GM19397 (cell line): ENCODE measurements around the gene GALNT11.

Experiments
- ATAC-seq: cut with Tn5 transposase; IDR thresholded peaks from one replicate; pipeline ENCODE4 v1.9.1; 2021; ENCODE audit warnings: mild to moderate bottlenecking, moderate library complexity; ENCODE audit not compliant: unreplicated experiment

Gene GALNT11

DNA sequence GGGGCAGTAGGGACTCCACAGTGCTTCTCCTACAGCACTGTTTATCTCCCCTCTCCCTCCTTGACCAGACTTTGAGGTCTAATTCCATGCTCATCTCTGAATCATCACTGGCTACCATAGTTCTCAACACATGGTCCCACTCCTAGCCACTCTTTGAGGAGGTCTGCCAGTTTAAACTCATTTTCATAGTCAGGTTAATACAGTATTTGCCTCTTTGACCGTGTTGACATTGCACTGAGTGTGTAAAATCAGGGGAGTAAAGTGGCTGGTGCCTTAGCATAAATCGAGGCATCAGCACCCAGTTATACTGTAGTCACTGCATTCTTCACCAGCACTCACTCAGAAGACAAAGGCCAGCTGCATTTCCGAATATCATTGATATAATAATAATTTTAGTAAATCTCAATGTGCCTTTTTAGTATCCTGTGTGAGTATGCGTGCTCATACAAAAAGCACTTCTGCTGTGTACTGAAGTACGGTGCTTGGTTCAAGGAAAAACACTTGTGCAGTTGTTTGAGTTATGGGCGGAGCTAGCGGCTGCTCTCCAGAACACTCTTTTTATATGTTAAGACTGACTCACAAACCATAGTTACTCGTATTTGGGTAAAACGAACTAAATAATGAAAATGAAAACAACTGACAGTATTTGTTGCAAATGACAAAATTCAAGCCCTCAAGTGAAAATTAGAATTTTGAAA, 89.7 kb downstream of the GALNT11 start:
- no peak for ATAC-seq

DNA sequence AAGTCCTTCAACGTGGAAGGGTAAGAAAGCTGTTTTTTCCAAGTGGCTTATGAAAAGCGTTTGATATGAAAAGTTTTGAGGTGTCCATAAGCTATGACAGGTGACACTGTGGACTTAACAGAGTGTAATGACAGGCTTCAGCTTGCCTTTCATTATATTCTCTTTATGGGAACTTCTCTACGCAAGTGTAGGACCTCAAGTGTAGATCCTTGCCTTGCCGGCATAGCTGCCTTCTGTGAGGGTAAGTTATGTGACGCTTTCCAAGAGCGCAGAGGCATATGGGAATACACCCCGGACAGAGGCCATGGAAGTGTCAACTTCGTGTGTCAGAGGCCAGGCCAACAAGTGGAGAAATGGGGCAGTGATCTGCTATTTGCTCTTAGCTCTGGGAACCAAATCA, 91.9 kb downstream of the GALNT11 start:
- no peak for ATAC-seq

DNA sequence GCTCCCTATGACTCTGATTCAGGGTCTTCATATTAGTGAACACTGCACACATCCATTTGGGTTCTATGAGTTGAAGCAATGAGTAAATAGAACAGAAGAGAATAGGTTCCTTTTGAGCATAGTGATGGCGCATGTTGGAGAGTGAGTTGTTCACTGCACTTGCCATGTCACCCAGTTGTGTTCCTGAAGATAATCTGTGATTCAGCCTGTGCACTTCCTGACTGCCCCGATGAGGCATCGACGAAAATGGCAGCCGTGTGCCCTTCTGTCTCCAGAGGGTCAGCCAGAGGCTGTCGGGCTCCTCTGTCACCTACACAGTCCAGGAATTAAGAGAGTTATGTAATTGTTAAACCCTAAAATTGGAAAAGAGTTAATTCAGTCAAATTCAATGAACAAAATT, 94.7 kb downstream of the GALNT11 start:
- no peak for ATAC-seq

DNA sequence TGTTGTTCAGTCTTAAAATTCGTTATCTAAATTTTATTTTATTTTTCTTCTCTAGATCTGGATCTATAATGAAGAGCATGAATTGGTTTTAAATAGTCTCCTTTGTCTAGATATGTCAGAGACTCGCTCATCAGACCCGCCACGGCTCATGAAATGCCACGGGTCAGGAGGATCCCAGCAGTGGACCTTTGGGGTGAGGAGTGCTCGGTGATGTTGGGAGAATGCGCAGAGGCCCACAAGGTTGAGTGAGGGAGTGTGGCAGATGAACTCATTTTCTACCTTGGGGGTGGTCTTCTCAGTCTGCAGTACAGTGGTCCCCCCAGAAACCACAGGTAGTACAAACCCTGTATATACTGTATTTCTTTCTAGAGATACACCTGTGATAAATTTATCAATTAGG, 95.3 kb downstream of the GALNT11 start:
- no peak for ATAC-seq

DNA sequence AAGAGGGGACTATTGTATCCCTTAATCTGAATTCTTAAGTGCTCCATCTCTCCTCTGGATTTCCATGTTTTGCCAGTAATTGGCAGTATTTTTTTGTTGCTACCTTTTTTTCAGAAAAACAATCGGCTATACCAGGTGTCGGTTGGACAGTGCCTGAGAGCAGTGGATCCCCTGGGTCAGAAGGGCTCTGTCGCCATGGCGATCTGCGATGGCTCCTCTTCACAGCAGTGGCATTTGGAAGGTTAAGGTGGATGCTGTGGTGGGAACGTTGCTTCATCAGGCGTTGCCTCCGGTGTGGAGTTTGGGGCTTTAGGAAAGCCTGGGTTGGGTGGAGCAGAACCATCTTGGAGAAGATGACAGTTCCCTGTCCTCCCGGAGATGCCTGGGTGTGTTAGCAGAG, 96.0 kb downstream of the GALNT11 start:
- no peak for ATAC-seq

DNA sequence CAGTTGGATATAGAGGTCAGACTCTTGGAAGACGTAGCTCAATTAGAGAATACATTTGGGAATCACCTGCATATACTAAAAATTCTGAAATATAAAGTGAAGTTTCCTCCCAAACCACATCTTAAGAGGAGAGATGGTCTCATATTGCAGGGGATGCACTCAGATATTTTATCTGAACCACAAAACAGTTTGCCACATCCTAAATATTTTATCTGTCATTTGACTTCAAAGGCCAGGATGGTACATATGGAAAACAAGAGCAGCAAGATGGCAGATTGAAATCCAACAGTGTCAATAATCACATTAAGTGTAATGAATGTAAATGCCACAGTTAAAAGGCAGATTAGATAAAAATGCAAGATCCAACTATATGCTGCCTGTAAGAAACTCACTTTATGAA, 97.1 kb downstream of the GALNT11 start:
- no peak for ATAC-seq

DNA sequence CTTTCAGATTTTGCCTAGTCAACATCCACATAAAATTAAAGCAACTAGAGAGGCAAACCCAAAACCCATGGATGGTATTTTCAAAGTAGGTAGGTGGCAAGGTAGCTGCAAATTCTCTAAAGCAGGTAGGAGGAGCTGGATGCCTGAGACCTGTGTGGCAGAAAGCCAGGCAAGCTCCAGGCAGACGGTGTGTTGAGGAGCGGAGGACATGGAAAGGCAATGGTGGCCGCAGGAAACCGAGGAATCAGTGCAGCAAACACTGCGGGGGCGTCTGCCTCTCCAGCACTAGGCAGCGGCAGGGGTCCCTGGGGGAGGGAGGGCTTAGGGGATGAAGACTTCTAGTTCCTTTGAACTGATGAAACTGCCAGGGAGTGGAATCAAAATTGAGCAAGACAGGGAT, 101.3 kb downstream of the GALNT11 start:
- ATAC-seq: no peak

DNA sequence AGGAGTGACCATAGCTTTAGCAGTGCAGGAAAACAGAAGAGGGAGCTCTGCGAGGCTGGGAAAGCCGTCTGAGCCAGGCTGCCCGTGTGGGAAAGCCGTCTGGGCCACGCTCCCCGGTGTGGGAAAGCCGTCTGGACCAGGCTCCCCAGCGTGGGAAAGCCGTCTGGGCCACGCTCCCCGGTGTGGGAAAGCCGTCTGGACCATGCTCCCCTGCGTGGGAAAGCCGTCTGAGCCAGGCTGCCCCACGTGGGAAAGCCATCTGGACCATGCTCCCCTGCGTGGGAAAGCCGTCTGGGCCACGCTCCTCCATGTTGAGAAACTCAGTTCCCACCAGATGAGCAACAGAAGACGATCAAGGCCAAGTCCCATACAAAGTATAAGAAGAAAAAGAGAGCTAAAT, 101.8 kb downstream of the GALNT11 start:
- ATAC-seq: no peak

DNA sequence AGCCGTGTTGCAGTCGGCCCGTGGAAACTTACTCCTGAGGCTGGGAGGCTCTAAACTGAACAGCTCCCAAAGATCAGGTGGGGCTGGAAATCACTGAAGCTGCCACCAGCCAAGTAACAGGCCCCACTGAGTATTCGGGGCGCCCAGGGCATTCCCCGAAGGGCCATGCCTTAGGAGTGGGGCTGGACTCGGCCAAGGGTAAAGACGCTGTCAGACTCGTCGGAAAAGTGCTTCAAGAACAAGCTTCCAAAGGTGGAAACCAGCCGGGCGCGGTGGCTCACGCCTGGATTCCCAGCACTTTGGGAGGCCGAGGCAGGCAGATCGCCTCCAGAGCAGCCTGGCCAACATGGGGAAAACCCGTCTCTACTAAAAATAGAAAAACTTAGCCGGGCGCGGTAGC, 102.8 kb downstream of the GALNT11 start:
- no peak for ATAC-seq

DNA sequence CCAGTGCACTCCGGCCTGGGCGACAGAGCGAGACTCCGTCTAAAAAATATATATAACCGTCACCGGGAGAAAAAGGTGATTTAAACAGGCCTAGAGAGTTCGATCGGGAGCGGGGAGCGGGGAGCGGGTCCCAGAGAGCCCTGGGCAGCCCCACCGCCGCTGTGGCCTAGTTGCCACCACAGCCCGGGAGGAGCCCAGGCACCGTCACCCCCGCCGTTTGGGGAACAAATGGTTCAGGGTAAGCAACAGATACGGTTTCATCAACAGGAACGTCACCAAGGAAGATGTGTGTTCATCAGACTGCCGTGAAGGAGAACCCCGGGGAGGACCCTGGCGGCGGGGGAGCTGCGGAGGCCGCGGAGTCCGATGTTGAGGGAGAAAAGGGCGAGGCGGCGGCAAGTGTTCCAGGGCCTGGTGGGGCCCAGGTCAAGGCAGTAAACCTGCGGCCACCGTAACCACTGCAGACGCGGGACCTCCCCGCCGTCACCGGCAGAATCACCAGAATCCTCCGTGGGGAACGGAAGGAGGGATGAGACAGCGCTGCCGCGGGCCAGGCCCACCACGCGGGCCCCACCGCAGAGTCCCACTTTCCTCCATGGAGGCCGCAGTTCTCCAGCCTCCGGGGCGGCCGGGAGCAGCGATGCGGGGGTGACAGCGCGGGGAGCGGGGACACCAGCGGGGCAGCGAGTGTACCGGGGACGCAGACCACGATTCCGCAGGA, 103.4 kb downstream of the GALNT11 start:
- ATAC-seq: no peak

DNA sequence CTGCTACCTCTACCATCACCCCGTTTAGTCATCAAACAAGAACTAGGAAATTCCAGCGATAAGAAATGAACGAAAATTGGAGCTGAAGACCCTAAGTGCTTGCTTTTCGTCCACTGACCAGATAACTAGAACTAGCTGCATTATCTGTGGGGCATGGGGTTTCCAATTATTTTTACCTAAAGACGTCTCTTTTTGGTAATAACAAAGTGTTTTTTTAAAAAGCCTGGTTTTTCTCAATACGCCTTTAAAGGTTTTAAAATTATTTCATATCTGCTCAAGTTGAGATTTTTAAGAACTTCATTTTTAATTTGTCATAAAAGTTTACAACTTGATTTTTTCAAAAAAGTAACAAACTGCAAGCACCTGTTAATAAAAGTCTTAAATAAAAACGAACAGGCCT, 104.2 kb downstream of the GALNT11 start:
- no peak for ATAC-seq

DNA sequence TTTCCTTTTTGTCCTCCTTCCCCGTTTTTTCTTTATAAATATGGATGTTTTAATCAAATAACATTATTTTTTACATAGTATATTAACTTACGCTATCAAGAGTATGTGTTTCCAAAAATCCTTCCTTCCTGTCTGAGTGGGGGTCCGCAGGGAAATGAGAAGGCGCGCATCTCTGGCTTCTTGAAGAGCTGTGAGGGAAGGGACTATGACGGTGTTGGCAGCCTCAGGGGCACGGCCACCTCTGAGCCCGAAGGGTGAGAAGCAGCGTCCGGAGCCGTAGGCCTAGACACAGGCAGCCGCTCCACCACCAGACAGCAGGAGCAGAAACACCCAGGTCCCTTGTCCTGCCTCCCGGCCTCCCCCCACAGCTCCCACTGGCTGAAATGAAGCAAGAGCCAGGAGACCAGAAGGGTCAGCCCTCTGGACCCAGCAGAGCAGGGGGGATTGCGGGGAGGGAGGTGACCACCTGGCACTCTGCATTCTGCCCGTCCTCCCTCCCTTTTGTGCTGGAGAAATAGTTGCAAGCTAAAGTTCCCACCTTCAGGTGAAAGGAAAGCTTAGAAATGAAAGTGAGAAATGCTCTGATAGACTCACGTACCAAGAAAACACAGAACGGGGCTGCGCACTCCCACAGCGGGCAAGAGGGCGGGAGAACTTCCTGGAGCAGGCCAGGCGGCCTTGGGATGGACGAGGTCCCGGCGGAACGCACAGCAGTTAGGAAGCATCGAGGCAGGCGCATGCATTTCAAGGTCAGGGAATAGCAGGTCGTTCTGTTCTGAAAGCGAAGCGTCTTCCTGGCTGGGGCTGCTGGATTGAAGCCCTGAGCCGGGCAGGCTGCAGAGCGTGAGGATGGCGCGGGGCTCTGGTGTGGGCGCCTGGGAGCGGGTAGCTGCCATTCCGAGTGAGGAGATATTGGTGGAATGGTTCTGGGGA, 105.5 kb downstream of the GALNT11 start:
- ATAC-seq: no peak

DNA sequence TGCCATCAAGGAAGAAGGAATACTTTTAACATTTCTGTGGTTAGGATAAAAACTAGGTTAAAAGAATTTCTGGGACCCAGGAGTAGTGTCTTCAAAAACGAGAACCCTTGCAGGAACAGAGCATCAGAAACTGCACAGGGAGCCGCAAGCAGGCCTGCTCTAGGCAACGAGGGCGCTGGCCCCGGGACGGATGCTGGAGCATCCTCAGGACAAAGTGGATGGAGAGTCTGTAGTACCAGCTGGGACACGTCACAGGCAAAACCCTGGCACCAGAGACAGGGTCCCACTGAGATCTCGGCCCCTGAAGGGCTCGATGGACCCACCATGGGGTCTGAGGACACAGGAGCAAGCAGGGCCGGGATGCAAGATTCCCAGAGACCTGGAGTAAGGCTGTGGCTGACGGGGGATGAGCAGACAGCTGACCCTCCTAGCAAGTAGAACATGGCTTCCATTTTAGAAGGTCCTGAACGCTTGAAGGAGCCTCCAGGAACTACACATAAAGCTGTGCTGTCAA, 106.6 kb downstream of the GALNT11 start:
- ATAC-seq: no peak

DNA sequence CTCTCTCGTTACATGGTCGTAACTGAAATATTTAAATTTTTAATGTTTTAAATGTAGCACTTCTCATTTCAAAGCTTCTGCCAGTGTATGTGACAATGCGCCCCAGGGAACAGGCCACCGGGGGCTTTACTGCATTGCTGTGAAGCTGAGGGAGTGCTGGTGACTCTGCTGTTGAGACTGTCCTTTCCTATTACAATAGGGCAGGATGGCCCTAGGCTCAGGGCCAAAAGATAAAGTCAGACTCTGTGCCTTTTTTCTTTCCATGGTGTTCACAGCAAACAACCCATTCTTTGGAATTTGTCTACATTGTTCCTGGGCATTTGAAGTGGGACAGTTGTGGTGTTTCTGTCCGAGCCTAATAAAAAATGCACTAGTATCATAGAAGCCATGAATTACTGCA, 107.3 kb downstream of the GALNT11 start:
- ATAC-seq: no peak

DNA sequence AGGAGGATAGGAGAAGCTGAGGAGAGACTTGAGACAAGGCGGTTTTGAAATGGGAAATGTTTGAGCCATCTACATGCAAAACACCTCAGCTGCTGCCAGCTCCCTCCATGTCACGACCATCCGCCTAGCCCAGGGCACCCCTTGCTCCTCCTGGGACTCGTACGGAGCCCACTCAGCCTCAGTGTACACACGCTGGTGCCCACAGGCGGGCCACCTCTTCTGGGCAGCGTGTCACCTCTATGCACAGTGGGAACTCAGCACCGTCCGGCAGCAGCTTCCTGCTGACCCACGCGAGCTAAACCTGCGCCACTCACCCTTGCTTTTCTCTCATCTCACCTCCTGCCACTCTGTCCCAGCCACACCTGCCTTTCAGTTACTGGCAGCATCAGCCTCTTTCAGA, 108.3 kb downstream of the GALNT11 start:
- no peak for ATAC-seq

DNA sequence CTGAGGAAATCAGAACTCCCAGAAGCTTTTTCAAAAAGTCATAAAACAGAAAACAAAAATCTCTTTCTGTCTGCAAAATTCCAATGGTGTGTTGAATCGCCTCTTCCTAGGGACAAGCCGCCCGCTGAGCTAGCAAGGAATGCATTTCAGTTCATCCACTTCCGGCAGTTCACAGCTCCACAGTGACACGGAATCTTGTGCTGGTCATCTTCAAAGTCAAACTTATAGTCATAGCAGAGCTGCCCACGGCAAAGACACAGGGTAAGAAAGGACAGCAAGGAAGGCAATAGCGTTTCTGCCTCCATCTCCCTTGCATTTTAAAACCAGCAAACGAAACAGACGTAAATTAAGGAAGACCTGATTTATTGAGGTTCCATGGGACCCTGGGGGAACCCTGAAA, 111.2 kb downstream of the GALNT11 start:
- ATAC-seq: no peak

DNA sequence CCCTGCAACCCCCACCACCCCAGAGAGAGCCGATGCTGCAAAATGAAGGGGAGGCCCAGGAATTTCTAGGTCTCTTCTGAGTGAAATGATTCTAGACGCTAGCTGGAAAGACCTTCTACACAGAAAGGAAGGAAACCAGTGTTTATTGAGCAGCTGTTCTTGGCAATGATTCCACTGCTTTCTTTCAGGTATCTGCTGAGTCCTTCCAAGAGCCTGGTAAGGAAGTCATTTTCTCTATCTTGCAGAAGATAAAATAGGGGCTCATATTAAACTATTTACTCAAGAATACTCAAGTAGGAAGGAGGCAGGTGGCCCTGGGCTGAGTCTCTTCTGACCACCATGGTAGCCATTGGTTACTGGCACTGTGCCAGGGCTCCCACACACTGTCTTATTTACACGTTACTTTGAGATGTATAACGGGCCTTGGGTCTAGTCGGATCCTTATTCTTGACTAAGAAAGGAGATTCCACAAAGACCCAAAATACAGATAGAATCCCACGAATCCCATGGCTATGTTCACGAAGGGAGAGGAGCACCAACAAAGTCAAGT, 112.1 kb downstream of the GALNT11 start:
- ATAC-seq: no peak

DNA sequence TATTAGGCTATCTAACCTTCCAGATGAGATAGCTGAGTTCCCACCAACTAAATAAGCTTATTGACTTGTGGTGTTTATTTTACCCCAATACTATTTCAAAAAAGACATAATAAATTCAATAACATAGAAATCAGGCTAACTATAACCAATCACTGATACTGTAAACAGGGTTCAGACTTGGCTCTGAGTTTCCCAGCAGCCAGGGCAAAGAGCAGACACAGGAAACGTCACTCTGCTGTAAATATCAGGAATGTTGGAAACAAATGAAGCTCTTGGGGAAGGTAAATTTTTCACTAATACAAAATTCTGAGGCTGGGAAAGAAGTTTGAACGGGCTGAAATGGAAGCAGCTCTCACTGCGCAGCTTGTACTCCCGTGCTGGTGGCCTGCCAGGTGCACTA, 114.6 kb downstream of the GALNT11 start:
- ATAC-seq: no peak

DNA sequence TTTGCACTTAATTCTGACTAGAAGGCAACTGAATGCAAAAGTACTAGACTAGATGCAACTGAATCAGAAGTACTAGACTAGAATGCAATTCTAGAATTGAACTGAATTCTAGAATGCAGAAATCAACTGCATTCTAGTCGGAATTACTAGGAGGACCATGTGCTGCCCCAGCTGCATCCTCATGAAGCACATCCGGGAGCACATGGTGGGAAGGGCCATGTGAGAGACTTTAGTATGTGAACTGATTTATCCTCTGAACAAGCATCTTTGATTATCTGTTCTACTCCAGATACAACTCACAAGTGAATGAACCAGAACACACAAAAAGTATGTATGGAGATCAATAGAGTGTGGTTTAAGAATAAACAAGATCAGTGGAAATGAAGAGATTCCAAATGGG, 115.1 kb downstream of the GALNT11 start:
- no peak for ATAC-seq

DNA sequence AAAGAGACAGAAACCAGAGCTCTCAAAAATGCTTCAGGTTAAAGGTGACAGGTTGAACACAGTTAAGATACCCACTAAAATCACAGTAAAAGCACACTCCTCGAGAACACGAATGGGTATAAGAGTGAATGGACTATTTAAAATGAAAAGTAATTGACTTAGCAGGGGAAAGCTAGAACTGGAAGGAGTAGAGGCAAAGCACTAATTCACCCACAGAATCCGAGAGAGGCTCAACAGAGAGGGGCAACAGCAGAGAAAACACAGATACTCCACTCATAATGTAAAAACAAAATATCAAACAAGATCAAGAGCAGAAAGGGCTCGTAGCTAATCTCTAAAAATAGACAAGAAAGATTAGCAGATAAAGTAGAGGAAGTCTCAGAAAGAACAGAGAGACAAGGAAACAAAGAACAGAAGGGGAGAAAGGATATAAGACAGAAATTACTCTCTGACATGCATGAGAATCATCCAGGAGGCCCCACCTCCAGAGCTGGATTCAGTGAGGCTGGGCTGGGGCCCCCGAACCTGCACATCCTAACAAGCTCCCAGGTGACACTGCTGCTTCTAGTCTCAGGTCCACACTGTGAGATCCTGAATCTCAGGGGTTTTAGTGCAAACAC, 117.6 kb downstream of the GALNT11 start:
- ATAC-seq: no peak
